Urinary bladder (tissue), 4 donors: ENCODE data around the gene MSRB2. TPM values are rescaled to one million over a fixed set of nuclear protein-coding genes. Genes with fewer than 3 reads are reported as not detected.

Source experiments
- DNase-seq: peaks from one replicate; pipeline ENCODE4 v3.0.0-alpha.2; 2015; ENCODE audit errors: extremely low spot score
- H3K27ac ChIP-seq: one replicate; pipeline ENCODE4 v1.5.1; 2013; ENCODE audit warnings: low read depth, mild to moderate bottlenecking, moderate library complexity
- H3K36me3 ChIP-seq: one replicate; pipeline ENCODE4 v1.6.1; 2013; ENCODE audit warnings: mild to moderate bottlenecking, moderate library complexity; ENCODE audit not compliant: insufficient read depth
- H3K4me1 ChIP-seq: one replicate; pipeline ENCODE4 v1.6.1; 2013; ENCODE audit warnings: mild to moderate bottlenecking, moderate library complexity; ENCODE audit not compliant: insufficient read depth
- H3K4me3 ChIP-seq: one replicate; pipeline ENCODE4 v1.5.1; 2013; ENCODE audit warnings: low read depth, low read length
- WGBS: extraction: QIAGEN DNeasy Blood & Tissue Kit; methylation state at CpG from one replicate; pipeline ENCODE4 v1.1.7; 2013; 5-methylcytosine and 5-hydroxymethylcytosine counted together
- polyA plus RNA-seq: library from polyadenylated mRNA; stranded (reverse); fragments of 200-250 nt; gene quantifications from one replicate; pipeline ENCODE4 v1.2.3, GENCODE V29; 2013
- total RNA-seq: library from RNA; depleted of rRNA; stranded (reverse); fragments of >200 nt; gene quantifications from one replicate; pipeline ENCODE4 v1.2.3, GENCODE V29; 2014
- donor health status: healthy with polysubstance abuse.
- donor health status: healthy.

Gene MSRB2
- total and polyA plus RNA-seq, 2 donors: 15.5 to 35.4 TPM

DNA sequence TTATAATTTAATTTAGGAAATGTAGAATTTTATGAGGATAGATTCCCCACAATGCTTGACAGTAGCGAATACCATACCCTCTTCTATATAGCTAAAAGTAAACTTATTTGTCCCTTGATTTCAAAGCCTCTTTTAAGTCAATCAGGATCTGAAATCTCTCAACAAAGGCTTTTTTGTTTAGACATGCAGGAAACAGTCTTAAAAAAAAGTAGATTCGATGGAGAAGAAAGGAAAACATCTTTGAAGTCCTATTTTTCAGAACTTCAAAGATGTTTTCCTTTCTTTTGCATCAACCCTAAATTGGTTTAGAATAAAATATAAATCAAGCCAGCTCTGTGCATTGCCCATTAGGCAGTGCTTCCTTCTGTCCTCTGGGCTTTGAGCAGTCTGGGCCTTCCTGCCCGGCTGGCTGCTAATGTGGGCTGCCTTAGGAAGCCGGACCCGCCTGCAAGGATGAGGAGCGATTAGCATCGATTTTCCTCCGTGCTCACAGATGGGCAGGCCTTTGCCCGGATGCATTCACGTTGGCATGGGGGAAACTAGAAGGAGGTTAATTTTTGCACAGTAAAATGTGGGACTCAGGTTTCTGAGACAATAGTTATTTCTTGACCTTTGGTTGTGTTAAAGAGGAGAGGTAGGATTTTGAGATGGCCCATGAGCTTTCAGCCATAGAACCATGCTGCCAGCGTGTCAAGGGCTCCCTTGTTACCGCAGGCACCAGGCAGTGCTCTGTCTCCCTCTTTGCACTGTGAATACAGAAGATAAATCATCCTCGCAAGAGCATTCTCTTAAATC, 15.5 kb downstream of the MSRB2 start:
- Histone ChIP-seq H3K4me3 (no peak overlapping the region), H3K4me1 (no peaks in the 10 kb centered on the region), H3K27ac (no peak overlapping the region), H3K36me3 (peaks cover 4% of the 10 kb centered on the region)
- 80% methylated on average over 13 of the region's 13 CpGs for WGBS
- no peak for DNase-seq

DNA sequence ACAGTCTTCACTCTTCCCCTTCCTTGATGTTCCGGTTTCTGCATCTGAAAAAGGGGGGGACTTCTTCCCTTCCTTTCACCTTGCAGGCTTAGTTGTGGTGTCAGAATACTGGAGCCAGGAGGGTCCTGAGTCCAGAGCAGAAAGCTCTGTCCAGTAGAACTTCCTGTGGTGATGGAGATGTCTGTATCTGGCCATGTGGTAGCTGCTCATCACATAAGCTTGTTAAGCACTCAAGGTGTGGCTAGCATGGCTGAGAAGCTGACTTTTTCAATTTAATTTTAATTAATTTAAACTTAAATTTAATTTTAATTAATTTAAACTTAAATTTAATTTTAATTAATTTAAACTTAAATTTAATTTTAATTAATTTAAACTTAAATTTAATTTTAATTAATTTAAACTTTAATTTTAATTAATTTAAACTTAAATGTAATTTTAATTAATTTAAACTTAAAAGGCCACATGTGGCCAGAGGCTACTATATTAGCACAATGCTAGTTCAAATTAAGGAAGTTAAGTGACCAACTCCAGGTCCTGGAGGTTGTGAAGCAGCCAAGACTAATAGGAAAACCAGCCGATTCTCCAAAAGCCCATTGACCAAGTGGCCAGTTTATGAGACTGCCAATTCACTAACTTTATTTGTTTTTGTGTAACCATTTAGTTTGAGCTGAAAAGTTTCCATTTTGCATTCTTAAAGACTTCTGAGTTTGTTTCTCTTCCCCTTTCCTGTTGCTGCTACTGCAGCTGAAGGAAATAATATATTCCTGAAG, 16.3 kb downstream of the MSRB2 start:
- Histone ChIP-seq H3K4me3 (no peak overlapping the region), H3K4me1 (no peaks in the 10 kb centered on the region), H3K27ac (no peak overlapping the region), H3K36me3 (peaks cover 4% of the 10 kb centered on the region)
- WGBS: 87% methylated on average over 2 of the region's 2 CpGs
- no peak for DNase-seq

DNA sequence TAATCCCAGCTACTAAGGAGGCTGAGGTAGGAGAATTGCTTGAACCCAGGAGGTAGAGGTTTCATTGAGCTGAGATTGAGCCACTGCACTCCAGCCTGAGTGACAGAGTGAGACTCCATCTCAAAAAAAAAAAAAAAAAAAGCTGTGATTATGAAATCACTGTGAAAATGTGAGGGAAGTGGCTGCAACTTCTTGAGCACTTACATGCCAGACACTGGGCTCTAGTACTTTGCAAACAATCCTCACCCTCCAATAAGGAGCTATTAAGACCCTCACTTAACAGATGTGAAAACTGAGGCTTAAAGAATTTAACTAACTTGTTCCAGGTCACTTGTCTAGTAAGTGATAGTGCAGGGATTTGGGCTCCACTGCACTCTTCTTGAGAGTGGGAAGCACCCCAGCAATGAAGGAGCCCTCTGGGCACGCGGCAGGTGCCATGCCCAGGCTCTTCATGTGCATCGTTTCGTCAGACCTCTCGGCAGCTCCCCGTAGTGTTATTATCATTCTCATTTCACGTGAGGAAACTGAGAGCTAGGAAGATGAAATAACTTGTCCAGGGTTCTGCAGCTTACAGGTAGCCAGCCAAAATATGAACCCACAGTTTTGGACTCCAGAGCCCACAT, 19.0 kb downstream of the MSRB2 start:
- H3K4me1 ChIP-seq: no peaks in the 10 kb centered on the region
- H3K27ac ChIP-seq: no peak overlapping the region
- peaks cover 1% of the 10 kb centered on the region for H3K36me3 ChIP-seq
- H3K4me3 ChIP-seq: no peak overlapping the region
- no peak for DNase-seq
- WGBS: 97% methylated on average over 7 of the region's 7 CpGs

DNA sequence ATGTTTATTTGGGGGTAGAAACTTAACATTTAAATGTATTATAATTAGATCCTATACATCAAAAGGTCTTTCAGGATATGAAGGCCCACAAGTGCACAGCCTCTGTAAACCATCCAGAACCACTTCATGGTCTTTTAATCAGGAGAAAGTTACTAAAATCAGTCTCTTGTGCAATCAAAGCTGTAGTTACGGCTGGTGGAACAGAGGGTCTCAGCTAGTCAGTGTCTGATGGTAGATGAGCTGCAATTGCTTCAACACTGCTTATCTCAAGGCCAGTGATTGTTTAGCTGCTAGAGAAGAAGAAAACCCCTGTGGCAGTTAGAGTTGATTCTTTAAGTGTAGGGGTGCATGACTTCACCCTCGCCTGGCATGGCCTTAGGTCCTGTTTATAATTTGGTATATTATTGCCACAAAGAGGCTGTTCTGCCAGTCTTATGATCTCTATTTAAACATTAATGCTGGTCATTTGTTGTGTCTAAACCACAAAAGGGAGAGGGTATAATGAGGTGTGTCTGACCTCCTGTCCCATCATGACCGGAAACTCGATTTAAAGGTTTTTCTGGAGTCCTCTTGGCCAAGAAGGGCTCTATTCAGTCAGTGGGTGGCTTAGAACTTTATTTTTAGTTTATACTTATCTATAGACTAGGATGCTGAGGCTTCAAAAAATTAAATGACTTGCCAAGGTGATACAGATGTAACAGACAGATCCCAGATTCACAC, 21.3 kb downstream of the MSRB2 start:
- Histone ChIP-seq H3K4me1 (no peaks in the 10 kb centered on the region), H3K4me3 (no peak overlapping the region), H3K36me3 (peaks cover 1% of the 10 kb centered on the region), H3K27ac (no peak overlapping the region)
- 83% methylated on average over 4 of the region's 4 CpGs for WGBS
- DNase-seq: no peak

DNA sequence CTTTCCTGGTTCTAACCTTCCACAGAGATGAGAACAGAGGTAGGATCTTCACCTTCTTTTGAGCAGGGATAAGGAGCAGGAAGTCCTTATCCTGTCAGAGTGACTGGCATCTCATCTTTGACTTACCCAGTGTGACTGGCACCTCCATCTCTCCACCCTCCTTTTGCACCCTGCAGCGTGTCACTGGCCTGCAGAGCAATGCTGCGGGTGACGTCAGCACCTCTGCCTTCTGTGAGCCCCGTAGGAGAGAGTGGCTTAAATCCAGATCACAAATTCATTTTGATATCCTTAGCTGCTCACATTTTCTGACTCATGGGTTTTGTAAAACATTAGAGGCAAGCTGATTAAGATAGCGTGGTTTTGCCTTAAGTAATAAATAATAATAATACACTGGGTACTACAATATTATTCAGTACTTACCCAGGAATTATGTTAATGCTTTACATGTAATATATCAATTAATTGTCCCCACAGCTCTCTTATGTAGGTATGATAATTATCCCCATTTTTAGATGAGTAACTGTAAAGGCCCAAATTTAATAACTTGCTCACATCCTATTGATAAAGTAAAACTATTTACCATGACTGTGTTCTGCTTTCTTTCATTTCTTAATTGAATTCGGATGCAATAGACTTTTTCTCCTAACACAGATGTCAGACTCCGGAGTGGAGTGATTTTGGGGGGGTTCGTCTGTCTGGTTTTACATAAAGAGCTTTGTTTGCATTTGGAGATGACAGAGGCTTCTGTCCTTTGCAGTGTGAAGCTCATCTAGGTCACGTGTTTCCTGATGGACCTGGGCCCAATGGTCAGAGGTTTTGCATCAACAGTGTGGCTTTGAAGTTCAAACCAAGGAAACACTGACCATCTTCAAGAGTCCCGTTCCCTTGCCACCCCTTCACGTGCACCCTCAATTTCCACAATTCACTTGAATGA, 24.9 kb downstream of the MSRB2 start:
- Histone ChIP-seq H3K4me3 (no peak overlapping the region), H3K4me1 (no peaks in the 10 kb centered on the region), H3K27ac (no peak overlapping the region), H3K36me3 (peaks cover 1% of the 10 kb centered on the region)
- DNase-seq: no peak
- WGBS: 81% methylated on average over 11 of the region's 11 CpGs

DNA sequence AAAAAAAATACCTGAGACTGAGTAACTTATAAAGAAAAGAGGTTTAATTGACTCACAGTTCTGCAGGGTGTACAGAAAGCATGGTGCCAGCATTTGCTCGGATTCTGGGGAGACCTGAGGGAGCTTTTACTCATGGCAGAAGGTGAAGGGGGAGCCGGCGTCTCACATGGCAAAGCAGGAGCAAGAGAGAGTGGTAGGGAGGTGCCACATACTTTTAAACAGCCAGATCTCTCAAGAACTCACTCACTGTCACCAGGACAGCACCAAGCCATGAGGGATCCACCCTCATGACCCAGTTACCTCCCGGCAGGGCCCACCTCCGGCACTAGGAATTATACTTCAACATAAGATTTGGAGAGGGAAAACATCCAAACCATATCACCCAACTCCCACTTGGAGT, 25.8 kb downstream of the MSRB2 start:
- no peak overlapping the region for H3K4me3 ChIP-seq
- no peak overlapping the region for H3K27ac ChIP-seq
- H3K36me3 ChIP-seq: peaks cover 1% of the 10 kb centered on the region
- WGBS: 92% methylated on average over 5 of the region's 5 CpGs
- no peaks in the 10 kb centered on the region for H3K4me1 ChIP-seq
- no peak for DNase-seq

DNA sequence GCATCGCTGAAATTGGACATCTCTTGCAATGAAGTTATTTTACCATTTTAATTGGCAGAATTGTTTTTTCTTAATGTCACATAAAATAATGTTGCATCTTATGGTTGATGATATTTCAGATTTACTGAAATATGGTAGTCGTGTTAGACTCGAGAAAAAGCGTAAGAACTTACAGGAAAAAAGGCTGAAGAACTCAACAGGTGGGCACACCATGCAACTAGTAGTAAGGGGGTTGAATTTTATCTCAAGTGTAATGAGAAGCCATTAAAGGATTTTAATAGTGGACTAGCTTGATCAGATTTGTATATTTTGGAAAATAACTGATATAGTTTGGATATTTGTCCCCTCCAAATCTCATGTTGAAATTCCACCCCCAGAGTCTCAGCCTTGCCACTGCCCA, 41.1 kb downstream of the MSRB2 start:
- H3K27ac ChIP-seq: no peak overlapping the region
- no peak for DNase-seq
- H3K4me3 ChIP-seq: no peak overlapping the region
- H3K36me3 ChIP-seq: no peaks in the 10 kb centered on the region
- H3K4me1 ChIP-seq: no peaks in the 10 kb centered on the region
- 96% methylated on average over 4 of the region's 4 CpGs for WGBS

DNA sequence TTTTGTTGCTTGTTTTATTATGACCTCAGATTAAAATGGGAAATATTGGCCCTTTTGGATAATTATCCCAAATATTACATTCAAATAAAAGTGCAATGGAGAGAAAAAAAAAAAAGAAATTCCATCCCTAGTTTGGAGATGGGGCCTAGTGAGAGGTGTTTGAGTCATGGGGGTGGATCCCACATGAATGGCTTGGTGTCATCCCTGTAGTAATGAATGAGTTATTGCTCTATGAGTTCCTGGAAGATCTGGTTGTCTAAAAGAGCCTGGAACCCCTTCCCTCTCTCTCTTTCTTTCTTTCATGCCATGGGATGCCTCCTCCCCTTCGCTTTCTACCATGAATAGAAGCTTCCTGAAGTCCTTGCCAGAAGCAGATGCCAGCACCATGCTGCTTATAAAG, 44.3 kb downstream of the MSRB2 start:
- no peak overlapping the region for H3K27ac ChIP-seq
- H3K36me3 ChIP-seq: no peaks in the 10 kb centered on the region
- no peak for DNase-seq
- no peaks in the 10 kb centered on the region for H3K4me1 ChIP-seq
- WGBS: 76% methylated on average over 1 of the region's 1 CpG
- H3K4me3 ChIP-seq: no peak overlapping the region

DNA sequence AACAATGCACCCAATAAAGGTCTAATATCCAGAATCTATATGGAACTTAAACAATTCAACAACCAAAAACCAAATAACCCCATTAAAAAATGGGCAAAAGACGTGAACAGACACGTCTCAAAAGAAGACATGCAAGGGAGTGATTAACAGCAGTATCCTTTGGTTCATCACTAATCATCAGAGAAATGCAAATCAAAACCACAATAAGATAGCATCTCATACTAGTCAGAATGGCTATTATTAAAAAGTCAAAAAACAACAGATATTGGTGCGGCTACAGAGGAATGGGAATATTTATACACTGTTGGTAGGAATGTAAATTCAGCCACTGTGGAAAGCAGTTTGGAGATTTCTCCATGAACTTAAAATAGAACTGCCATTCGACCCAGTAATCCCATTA, 46.6 kb downstream of the MSRB2 start:
- DNase-seq: no peak
- no peaks in the 10 kb centered on the region for H3K4me1 ChIP-seq
- no peak overlapping the region for H3K4me3 ChIP-seq
- no peak overlapping the region for H3K27ac ChIP-seq
- WGBS: 77% methylated on average over 4 of the region's 4 CpGs
- H3K36me3 ChIP-seq: no peaks in the 10 kb centered on the region

DNA sequence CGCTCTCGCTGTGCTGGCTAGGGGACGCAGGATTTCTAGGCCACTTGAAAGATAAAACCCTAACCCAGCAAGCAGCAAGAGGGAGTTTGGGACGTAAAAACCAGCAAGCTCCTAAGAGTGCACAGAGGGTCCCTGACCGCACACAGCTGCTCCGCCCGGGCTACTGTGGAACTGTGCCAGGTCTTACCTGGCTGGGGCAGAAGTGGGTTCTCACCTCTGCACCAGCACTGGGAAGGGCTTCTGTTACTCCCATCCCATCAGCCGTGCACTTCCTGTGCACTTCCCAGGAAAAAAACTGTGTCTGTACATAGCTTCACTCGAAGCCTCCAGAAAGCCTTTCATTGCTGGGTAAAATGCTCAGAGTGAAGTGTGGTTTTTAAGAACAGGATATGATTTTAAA, 50.9 kb downstream of the MSRB2 start:
- WGBS: 69% methylated on average over 9 of the region's 9 CpGs

DNA sequence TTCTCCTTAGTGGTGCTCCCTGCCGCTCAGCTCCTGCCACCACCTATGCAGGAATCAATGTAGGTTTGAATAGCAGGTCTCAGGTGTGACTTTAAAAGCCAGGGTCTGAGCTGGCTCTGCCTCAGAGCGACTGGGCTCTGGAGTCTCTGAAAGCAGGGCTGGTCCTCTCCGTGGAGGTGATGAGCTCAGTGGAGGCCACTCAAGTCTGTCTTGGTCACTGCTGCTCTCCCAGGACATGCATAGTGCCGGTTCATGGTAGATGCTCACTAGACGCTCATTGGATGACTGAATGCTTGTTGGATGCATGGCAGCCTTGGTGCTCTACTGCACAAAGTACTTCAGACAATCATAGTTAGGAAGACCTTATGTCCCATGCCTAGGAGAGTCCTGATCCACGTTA, 51.7 kb downstream of the MSRB2 start:
- 85% methylated on average over 6 of the region's 6 CpGs for WGBS

More for the DNA sequence above, 50.9 kb downstream of the MSRB2 start:
- Histone ChIP-seq H3K4me1 (no peaks in the 10 kb centered on the region), H3K27ac (no peak overlapping the region), H3K36me3 (no peaks in the 10 kb centered on the region), H3K4me3 (no peak overlapping the region)
- DNase-seq: no peak

DNA sequence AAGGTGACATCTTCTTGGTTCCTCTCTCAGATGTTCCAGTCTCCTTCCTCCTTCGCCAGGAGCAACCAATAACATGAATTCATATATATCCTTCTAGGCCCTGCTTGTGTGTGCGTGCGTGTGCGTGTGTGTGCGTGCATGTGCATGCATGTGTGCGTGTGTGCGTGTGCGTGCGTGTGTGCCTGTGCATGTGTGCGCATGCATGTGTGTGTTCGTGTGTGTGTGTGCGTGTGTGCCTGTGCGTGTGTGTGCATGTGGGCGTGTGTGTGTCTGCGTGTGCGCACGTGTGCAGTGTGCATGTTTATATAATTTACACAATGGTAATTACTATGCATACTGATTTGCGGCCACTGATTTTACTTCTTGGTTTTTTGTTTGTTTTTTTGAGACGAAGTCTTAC, 52.8 kb downstream of the MSRB2 start:
- Histone ChIP-seq H3K36me3 (no peaks in the 10 kb centered on the region), H3K4me3 (no peak overlapping the region), H3K4me1 (no peaks in the 10 kb centered on the region), H3K27ac (no peak overlapping the region)
- no peak for DNase-seq
- WGBS: 95% methylated on average over 19 of the region's 19 CpGs

More for the DNA sequence above, 51.7 kb downstream of the MSRB2 start:
- no peaks in the 10 kb centered on the region for H3K4me1 ChIP-seq
- H3K4me3 ChIP-seq: no peak overlapping the region
- no peak overlapping the region for H3K27ac ChIP-seq
- DNase-seq: no peak
- no peaks in the 10 kb centered on the region for H3K36me3 ChIP-seq
